ENCODE measurements around the gene TBC1D10B.

The TBC1D10B gene

DNA sequence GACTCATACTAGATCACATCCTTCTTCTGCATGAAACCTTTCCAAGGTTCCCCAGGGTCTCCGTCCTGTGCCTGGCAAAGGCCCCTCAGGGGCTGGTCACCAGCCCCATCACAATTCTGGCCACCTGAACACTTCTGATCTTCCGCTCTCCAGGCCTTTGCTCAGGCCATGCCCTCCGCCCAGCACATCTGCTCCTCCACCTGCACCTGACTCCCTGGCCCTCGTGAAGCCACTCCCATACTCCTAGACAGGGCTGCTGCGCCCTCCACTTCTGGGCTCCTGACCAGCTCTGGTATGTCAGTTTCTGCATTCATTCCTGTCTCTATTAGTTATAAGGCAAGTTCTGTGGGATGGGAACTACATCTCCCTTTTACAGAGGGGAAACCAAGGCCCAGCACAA, 2.4 kb upstream of the TBC1D10B start:
- DNase-seq: no peak

- DNase-seq: no peak
Measured at GRCh38 chr16:30372038-30372712, 1.9 kb upstream of the TBC1D10B start.

DNA sequence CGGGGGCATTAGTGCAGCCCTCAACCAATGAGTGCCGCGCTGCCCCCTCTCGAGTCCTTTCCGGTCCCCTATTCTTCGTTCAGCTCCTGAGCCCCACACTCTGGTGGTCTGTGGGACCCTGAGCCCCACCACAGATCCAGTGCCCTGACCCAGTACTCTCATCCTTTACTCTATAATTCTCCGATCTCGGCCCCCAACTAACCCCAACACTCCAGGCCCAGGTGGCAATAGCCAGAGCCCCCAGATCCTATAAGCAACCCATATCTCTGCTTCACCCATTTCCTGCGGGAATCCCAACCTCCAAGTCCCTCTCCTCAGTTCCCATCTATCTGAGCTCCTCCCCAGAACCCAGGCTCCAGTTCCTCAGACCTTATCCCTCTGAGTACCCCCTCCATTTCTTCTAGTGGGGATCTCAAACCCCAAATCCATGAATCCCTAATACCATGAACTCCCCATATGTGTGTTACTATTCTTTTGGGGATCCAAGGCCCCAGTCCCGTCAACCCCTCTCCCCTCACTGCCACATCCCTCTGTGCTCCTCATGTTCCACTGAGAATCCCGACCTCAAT, 1.0 kb upstream of the TBC1D10B start:
- DNase-seq: no peak

DNA sequence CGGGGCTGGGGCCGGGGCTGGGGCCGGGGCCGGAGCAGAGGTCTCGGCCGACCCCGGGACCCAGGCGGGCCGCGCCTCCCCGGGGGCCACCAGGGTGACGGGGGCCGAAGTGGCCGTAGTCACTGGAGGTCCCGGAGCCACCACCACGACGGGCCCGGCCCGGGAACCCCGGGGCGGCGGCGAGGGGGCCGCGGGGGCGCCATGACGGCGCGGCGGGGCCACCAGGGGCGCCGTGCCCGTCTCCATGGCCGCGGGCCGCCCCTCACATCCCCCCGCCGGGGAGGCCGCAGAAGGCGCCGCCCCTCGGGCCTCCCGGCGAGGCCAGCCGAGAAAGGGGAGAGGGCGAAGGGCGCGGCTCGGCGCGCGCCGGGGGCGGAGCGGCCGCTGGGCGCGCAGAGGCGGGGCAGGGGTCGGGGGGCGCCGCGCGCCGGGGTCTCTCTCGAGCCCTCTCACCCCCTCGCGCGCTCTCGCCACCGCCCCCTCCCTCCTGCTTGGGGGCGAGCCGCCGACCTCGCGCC, 297 bp downstream of the TBC1D10B start:
- no peak for DNase-seq

- no peak for DNase-seq
Measured at GRCh38 chr16:30369091-30369937, 980 bp downstream of the TBC1D10B start.

DNA sequence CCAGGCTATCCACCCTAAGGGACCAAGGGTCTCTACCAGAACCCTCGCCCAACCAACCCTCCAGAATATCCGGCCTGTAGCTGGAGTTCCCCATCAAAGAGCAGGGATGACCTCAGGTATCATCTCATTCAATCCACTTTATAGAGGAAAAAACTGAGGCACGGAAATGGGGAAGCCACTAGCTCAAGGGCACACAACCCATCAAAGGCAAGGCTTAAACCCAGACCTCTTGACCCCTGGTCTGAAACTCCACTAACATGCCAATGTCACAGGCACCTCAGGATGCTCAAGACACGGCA, 1.6 kb downstream of the TBC1D10B start:
- no peak for DNase-seq

DNA sequence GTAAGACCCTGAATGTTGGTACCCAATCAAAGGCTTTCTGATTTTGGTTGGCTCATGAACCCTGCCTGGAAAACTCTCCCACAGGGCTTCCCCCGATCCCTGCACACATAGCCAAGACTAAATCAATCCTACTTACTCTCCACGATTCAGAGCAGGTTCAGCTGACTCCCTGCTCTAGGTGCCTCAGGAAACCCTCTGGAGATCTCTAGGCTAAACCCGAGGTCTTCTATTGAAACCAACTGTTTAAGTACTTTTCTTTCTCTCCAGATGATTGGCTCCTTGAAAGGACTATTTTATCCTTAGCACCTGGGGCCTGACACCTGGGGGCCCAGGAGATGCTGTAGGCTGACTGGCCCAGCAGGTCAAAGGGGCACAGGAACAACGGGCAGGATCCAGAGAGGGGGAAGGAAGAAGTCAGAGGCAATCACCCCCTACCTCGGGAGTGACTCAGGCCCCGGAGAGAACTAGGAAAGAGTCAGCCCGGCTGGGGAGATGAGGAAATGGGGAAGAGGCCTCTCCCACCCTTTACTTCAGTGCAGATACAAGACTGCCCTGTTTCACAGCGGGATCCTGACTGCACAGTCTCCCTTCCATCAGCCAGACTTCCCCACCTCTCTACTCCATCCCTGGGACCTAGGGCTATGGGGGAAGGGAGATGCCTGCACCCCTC, 2.0 kb downstream of the TBC1D10B start:
- DNase-seq: no peak

- DNase-seq: no peak
Measured at GRCh38 chr16:30367349-30368009, 2.8 kb downstream of the TBC1D10B start.

GRCh38 chr16:30366511-30366910, 3.8 kb downstream of the TBC1D10B start:
- DNase-seq: no peak

DNA sequence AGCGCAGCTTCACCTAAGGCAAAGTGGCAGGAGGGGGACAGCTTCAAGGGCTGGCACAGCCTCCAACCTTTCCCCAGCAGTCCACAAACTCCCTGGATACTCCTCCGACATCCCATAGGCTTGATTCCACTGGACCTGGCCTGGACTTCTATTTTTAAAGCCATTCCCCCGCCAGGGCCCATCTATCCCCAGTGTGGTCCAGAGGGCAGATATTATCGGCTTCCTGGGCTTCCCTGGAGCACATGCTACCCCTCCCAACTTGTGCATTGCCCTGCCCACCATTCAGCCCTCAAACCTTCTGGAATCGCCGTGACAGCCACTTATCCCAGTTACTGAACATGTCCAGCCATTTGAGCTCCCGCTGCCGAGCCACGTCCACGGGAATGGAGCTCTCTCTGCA, 5.1 kb downstream of the TBC1D10B start:
- no peak for DNase-seq

GRCh38 chr16:30361180-30361579, 9.1 kb downstream of the TBC1D10B start:
- DNase-seq: no peak

DNA sequence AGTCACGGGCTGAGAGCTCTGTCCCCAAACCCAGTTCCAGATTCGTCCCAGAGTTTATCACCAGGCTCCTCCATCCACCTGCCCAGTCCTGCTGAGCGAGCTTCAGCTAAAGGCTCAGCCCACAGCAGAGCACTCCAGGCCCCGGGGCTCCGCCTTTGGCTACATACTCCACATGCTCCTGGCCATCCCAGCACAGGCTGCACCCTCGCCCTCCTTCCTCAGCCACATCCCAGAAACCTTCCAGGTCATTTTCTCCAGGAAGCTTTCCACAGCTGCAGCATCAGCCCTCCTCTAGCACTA, 10.5 kb downstream of the TBC1D10B start:
- DNase-seq: no peak

- DNase-seq: no peak
Measured at GRCh38 chr16:30358990-30359870, 11.1 kb downstream of the TBC1D10B start.

DNA sequence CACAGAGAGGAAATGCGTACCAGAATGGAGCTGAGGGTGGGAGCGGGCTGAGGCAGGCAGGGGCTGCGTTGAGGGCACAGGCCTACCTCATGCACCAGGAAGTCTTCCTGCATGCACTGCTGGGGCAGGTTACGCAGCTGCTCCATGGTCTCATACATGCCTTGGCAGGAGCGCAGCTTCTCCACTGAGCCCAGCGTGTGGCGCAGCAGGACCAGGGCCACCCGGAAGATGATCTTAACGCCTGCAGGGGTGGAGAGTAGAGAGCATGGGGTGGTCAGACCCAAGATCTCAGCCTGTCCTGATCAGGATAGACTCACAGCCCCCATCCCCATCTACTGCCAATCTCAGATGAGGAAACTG, 11.7 kb downstream of the TBC1D10B start:
- DNase-seq: no peak

DNA sequence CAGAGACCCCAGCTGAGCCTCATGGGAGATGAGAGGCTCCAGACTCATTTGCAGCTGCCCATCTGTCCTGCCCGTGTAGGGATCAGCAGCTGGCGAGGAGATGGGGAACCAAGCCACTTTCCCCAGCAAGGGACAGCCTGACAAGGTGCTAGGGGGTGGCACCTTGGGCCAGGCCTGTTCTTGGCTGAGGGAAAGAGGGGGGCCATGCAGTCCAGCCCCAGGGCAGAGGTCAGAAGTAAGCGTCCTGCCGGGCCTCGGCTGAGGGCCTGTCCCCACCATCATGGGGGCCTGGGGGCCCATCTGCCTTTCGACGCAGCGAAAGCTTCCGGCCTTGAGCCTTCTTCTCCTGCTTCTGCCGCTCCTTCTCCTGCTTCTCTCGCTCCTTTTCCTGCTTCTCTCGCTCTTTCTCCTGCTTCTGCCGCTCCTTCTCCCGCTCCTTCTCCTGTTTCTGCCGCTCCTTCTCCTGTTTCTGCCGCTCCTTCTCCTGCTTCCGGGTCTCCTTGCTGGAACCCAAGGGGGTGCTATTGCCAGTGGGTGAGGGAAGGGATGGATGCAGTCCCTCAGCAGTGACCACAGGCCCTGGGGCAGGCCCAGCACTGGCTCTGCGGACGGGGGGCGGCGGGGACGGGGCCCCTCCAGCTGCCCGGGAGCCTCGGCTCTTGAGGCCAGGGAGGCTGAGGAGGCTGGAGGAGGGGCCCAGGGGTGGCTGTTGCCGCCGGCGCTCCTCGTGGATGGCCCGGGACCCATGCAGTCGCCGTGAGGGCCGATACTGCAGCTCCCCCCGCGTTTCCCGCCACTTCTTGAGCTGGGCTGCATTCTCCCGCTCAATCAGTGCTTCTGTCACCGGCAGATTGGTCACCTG, 12.3 kb downstream of the TBC1D10B start:
- DNase-seq: no peak

DNA sequence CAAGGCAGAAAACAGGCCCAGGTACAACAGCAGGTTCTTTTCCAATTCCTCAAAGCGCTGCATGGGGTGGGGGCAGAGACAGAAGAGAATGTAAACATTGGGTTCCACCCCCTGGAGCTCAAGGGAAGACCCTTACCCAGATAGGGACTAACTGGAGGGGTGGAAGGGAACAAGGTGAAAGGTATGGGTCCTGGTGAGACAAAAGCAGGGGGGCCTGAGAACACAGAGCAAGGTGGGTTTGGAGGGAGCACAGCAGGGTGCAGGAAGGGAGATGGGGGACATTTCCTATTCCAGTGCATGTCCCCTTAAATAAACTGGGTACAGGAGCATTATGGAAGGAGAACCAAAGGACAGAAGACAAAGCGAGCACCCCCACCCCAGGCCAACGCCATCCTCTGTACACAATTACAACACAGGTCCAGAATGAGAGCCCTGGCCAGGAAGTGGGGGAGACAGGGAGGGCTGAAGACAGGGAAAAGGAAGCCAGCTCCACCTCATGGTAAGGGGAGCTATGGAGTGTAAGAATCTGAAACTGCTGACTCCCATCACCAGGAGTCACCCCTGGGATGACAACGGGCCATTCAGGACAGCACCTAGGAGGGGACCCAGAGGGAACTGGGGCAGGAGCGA, 13.1 kb downstream of the TBC1D10B start:
- no peak for DNase-seq

DNA sequence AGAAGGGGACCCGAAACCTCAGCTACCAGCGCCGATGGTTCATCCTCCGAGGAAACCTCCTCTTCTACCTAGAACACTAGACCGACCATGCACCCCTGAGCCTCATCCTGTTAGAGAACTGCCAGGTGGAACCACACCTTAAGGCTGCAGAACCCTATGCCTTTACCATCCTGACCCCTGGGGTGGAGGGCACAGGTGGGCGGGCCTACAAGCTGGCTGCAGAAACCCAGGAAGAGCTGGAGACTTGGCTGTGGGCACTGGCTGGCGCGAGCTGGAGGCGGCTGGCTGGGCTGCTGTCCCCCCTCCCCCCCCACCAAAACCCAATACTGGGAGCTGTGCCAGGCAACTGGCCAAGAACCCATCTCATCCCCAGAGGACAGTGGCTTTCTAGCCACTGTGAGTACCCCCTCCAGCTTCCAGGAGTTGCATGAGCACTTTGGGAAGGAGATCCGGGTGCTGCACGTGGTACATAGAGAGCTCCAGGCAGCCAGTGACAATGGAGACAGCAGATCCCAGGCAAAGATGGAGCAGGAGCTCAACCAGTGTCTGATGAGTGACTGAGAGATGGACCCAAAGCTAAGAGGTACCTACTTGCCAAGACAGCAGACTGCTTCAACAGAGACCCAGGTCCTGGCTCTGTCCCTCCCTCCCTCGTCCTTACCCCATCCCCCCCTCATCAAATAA, 13.8 kb downstream of the TBC1D10B start:
- DNase-seq: peak; percentile 22

DNA sequence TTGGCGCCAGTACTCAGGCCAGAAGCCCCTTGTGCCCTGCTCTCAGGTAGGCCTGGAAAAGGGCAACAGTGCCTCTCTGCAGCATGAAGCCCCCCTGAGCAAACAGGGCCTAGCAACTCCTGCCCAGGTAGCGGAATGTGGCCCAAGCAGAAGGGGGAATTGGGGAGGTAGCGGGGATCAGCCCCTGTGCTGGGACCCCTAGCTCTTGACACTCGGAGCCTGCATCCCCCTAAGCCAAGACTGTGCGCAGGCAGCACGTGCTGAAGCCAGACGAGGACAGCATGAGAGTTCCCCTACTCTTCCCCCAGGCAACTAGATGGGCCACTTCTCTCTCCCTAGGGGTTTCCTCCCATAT, 14.4 kb downstream of the TBC1D10B start:
- DNase-seq: no peak

DNA sequence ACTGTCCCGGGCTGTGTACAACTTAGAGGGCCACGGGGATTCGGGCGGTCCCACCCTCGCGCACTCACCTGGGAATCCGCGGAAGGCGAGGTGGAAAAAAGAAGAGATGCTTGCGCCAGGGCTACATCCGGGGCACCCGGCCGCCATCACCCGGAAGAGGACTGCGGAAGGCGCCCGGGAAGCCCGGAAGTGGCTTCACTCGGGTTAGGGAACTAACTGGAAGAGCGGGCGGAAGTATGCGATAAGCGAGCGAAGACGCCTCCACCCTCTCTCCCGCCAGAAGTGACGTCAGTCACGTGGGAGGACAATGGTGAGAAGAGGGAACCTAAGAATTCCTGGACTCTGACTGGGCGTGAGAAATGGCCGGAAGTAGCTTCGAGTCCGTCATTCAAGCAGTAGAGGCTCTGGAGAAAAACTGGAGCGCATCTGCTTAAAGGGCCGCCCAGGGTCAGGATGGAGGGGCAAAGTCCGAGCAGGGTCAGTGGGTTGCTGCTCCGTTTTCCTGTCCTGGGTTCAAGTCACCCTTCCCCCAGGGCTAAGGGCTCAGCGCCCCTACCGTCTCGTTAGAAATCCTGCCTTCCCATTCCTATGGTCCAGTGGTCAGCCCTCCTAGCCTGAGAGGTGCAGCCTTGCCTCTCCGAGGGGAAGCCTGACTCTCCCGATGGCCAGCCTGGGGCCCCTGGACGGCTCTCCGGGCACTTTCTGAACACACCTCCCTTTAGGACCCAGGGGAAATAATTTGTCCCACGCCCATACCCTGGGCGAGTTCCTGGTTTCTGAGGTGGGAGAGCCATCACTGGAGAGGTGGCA, 14.9 kb downstream of the TBC1D10B start, which contains the start of gene CD2BP2:
Gene CD2BP2, minus strand, starts transcription at position 165 of the 810 bp plus-strand sequence. CDS start 627 bp downstream, outside the sequence.
- peak; percentile 98 for DNase-seq
